HG02943 (cell line): ENCODE data around the gene FAM98B.
"Not testable (repeated sequence)": the region's sequence is repeated elsewhere in the genome, so short reads cannot be mapped to it uniquely, and the experiment has no call there.

ENCODE experiments used
- ATAC-seq: cut with Tn5 transposase; IDR thresholded peaks from one replicate; pipeline ENCODE4 v1.9.1; 2021; ENCODE audit warnings: mild to moderate bottlenecking, low read depth, moderate library complexity; ENCODE audit not compliant: unreplicated experiment

Gene FAM98B

GRCh38 chr15:38453971-38454695 lies at the start of gene FAM98B:
Gene FAM98B (plus strand): TSS chr15:38454127. CDS start chr15:38454162, 35 bp downstream.
- peak; percentile 91 for ATAC-seq

GRCh38 chr15:38406436-38406835 lies 47.5 kb upstream of the FAM98B start:
- no peak for ATAC-seq

- no peak for ATAC-seq
Measured at GRCh38 chr15:38408576-38408975, 45.4 kb upstream of the FAM98B start.

- ATAC-seq: no peak
Measured at GRCh38 chr15:38411902-38412301, 42.0 kb upstream of the FAM98B start.

- no peak for ATAC-seq
Measured at GRCh38 chr15:38412466-38412865, 41.5 kb upstream of the FAM98B start.

- ATAC-seq: no peak
Measured at GRCh38 chr15:38414357-38414756, 39.6 kb upstream of the FAM98B start.

GRCh38 chr15:38421069-38421690 lies 32.7 kb upstream of the FAM98B start:
- no peak for ATAC-seq

GRCh38 chr15:38424101-38424552 lies 29.8 kb upstream of the FAM98B start:
- ATAC-seq: peak; percentile 68

- no peak for ATAC-seq
Measured at GRCh38 chr15:38425269-38425668, 28.7 kb upstream of the FAM98B start.

GRCh38 chr15:38427380-38427779 lies 26.5 kb upstream of the FAM98B start:
- ATAC-seq: no peak

GRCh38 chr15:38430106-38430760 lies 23.7 kb upstream of the FAM98B start:
- ATAC-seq: no peak

- no peak for ATAC-seq
Measured at GRCh38 chr15:38436993-38437392, 16.9 kb upstream of the FAM98B start.

GRCh38 chr15:38437603-38438002 lies 16.3 kb upstream of the FAM98B start:
- not testable (repeated sequence) for ATAC-seq

GRCh38 chr15:38438031-38438986 lies 15.6 kb upstream of the FAM98B start:
- ATAC-seq: no peak

- ATAC-seq: peak; percentile 78
Measured at GRCh38 chr15:38440353-38441129, 13.4 kb upstream of the FAM98B start.

GRCh38 chr15:38441130-38441519 lies 12.8 kb upstream of the FAM98B start:
- ATAC-seq: no peak

- no peak for ATAC-seq
Measured at GRCh38 chr15:38454696-38455090, 766 bp downstream of the FAM98B start.

GRCh38 chr15:38455092-38455491 lies 1.2 kb downstream of the FAM98B start:
- ATAC-seq: no peak

GRCh38 chr15:38458646-38459045 lies 4.7 kb downstream of the FAM98B start:
- no peak for ATAC-seq

GRCh38 chr15:38459480-38459879 lies 5.6 kb downstream of the FAM98B start:
- ATAC-seq: no peak
